HepG2 (cell line): Measurements from ENCODE around the gene MYO18A. TPM values are rescaled to one million over a fixed set of nuclear protein-coding genes. Genes with fewer than 3 reads are reported as not detected.
A peak's percentile ranks its signal among the peaks of the same experiment; 100 is the strongest.

ENCODE experiments used
- BRCA1 ChIP-seq: sonication (generic); formaldehyde crosslinking; IDR thresholded peaks from 2 replicates; pipeline ENCODE4 v1.4.0; 2020; ENCODE audit warnings: missing genetic modification reagents
- FOXP1 ChIP-seq, 2 experiments: fragments of 450-650 bp in 1 of 2; IDR thresholded peaks; 2 replicates each; pipeline ENCODE4 v1.6.1; 2017 to 2018; ENCODE audit warnings: antibody characterized with exemption in 1 of 2
- HDAC6 ChIP-seq: fragments of 200-600 bp; sonication (generic); IDR thresholded peaks from 2 replicates; pipeline ENCODE4 v1.7.0; 2017; ENCODE audit warnings: mild to moderate bottlenecking, antibody characterized with exemption, low read length, low read depth
- HHEX ChIP-seq: IDR thresholded peaks from 2 replicates; pipeline ENCODE4 v1.6.1; 2016; ENCODE audit warnings: control low read depth
- HMG20A ChIP-seq: IDR thresholded peaks from 2 replicates; pipeline ENCODE4 v1.6.1; 2016; ENCODE audit warnings: borderline replicate concordance
- HNF1A ChIP-seq, 2 experiments: sonication (generic) in 1 of 2; formaldehyde crosslinking in 1 of 2; IDR thresholded peaks; 2 replicates each; pipeline versions ENCODE4 v1.4.0 to v1.6.1; 2016 to 2020; ENCODE audit warnings: borderline replicate concordance in 1 of 2, low read depth in 1 of 2, mild to moderate bottlenecking in 1 of 2, missing genetic modification reagents in 1 of 2
- MED13 ChIP-seq: sonication (generic); formaldehyde crosslinking; IDR thresholded peaks from 2 replicates; pipeline ENCODE4 v1.5.0; 2020; ENCODE audit warnings: missing genetic modification reagents
- MED8 ChIP-seq: sonication (generic); formaldehyde crosslinking; IDR thresholded peaks from 2 replicates; pipeline ENCODE4 v1.8.1; 2023; ENCODE audit warnings: mild to moderate bottlenecking, missing genetic modification reagents; ENCODE audit not compliant: insufficient replicate concordance
- NONO ChIP-seq, 2 experiments: fragments of 450-650 bp in 1 of 2; sonication (generic) in 1 of 2; formaldehyde crosslinking in 1 of 2; IDR thresholded peaks in 1 of 2; conservative IDR thresholded peaks in 1 of 2; 2 replicates each; pipeline versions ENCODE4 v1.6.1 to v1.8.0; 2017 to 2022; ENCODE audit warnings: mild to moderate bottlenecking in 1 of 2, missing genetic modification reagents in 1 of 2, moderate library complexity in 1 of 2
- SIN3A ChIP-seq: IDR thresholded peaks from 2 replicates; pipeline ENCODE4 v1.6.1; 2011; ENCODE audit warnings: low read depth, mild to moderate bottlenecking, control low read depth, low read length, borderline replicate concordance
- TBX3 ChIP-seq: fragments of 450-650 bp; IDR thresholded peaks from 2 replicates; pipeline ENCODE4 v1.6.1; 2017; ENCODE audit warnings: antibody characterized with exemption, mild to moderate bottlenecking, inconsistent platforms, borderline replicate concordance
- ZBTB46 ChIP-seq: sonication (generic); formaldehyde crosslinking; IDR thresholded peaks from 2 replicates; pipeline ENCODE4 v1.4.0; 2020; ENCODE audit warnings: mild to moderate bottlenecking, missing genetic modification reagents, borderline replicate concordance
- ZBTB8A ChIP-seq: sonication (generic); formaldehyde crosslinking; IDR thresholded peaks from 2 replicates; pipeline ENCODE4 v1.4.0; 2020; ENCODE audit warnings: mild to moderate bottlenecking, low read depth, missing genetic modification reagents, borderline replicate concordance
- ZFP1 ChIP-seq: IDR thresholded peaks from 2 replicates; pipeline ENCODE4 v1.6.1; 2016
- ZMYM3 ChIP-seq: sonication (generic); formaldehyde crosslinking; IDR thresholded peaks from 2 replicates; pipeline ENCODE4 v1.5.1; 2020; ENCODE audit warnings: mild to moderate bottlenecking, missing genetic modification reagents
- ZNF333 ChIP-seq: sonication (generic); formaldehyde crosslinking; IDR thresholded peaks from 2 replicates; pipeline ENCODE4 v1.4.0; 2020; ENCODE audit warnings: mild to moderate bottlenecking, missing genetic modification reagents, borderline replicate concordance
- ZNF512B ChIP-seq: sonication (generic); formaldehyde crosslinking; IDR thresholded peaks from 2 replicates; pipeline ENCODE4 v1.5.1; 2020; ENCODE audit warnings: missing genetic modification reagents, mild to moderate bottlenecking, borderline replicate concordance
- ZNF564 ChIP-seq: sonication (generic); formaldehyde crosslinking; IDR thresholded peaks from 2 replicates; pipeline ENCODE4 v1.8.1; 2023; ENCODE audit warnings: mild to moderate bottlenecking, missing genetic modification reagents
- ZNF672 ChIP-seq: sonication (generic); formaldehyde crosslinking; IDR thresholded peaks from 2 replicates; pipeline ENCODE4 v1.8.1; 2022; ENCODE audit warnings: missing genetic modification reagents
- ZNF841 ChIP-seq: sonication (generic); formaldehyde crosslinking; IDR thresholded peaks from 2 replicates; pipeline ENCODE4 v1.8.1; 2023; ENCODE audit warnings: missing genetic modification reagents, borderline replicate concordance
- polyA plus RNA-seq, 8 experiments: library from polyadenylated mRNA; depleted of rRNA in 3 of 8; stranded (reverse) in 7 of 8; unstranded in 1 of 8; fragments of >200 nt; fragmentation: Illumina TruSeq in 4 of 8; extraction: Trizol in 4 of 8; gene quantifications; 2 replicates each; pipeline versions ENCODE4 v1.2.1 to v1.2.3, GENCODE V29; 2011 to 2016; ENCODE audit warnings: low read depth in 4 of 8, missing spikeins in 1 of 8, mixed read lengths in 1 of 8; ENCODE audit not compliant: insufficient read depth in 1 of 8
- total RNA-seq, 5 experiments: library from RNA; depleted of rRNA; stranded (reverse); fragments of >200 nt; fragmentation: Illumina TruSeq; extraction: Trizol; gene quantifications; 2 replicates each; pipeline ENCODE4 v1.2.3, GENCODE V29; 2016; ENCODE audit warnings: low read depth in 1 of 5

Gene MYO18A
- total and polyA plus RNA-seq, 2 of the 13 experiments (the other 11 are each of a cell fraction or from before 2014, with no cell fraction given) = 16.8 to 24.8 TPM

- TF ChIP-seq HNF1A (IDR thresholded peaks at IDR 0.05; ENCODE audit: low read depth) = no peak
- TF ChIP-seq HNF1A (CRISPR knock-in tag; IDR thresholded peaks at IDR 0.05; ENCODE audit: borderline replicate concordance) = peak; percentile 41; the same call in 1 of the 2 replicates
- TF ChIP-seq ZNF512B (CRISPR knock-in tag) = no peak
- TF ChIP-seq ZNF564 (CRISPR knock-in tag) = no peak; the same call in none of the 2 replicates
- TF ChIP-seq ZBTB46 (CRISPR knock-in tag) = 0 out of 2 replicates have a peak, but pooled peaks have one; percentile 56
- TF ChIP-seq HDAC6 = no peak
- TF ChIP-seq ZNF841 = no peak
- TF ChIP-seq ZFP1 (CRISPR knock-in tag) = 0 out of 2 replicates have a peak, but pooled peaks have one; percentile 41
- peak; percentile 5; the same call in 1 of the 2 replicates for TF ChIP-seq ZMYM3 (CRISPR knock-in tag)
- TF ChIP-seq HMG20A (CRISPR knock-in tag) = no peak
- TF ChIP-seq BRCA1 (CRISPR knock-in tag) = 0 out of 2 replicates have a peak, but pooled peaks have one; percentile 41
- TF ChIP-seq MED13 (CRISPR knock-in tag) = no peak
- TF ChIP-seq HHEX (CRISPR knock-in tag) = no peak
- no peak for TF ChIP-seq NONO (IDR thresholded peaks at IDR 0.05)
- TF ChIP-seq NONO (CRISPR knock-in tag; conservative IDR thresholded peaks at IDR 0.05) = peak; percentile 76; the same call in 1 of the 2 replicates
- TF ChIP-seq MED8 = peak; percentile 80
- TF ChIP-seq FOXP1 (IDR thresholded peaks at IDR 0.05) = no peak
- TF ChIP-seq FOXP1 (CRISPR knock-in tag; IDR thresholded peaks at IDR 0.05) = no peak
- TF ChIP-seq TBX3 = no peak
- no peak for TF ChIP-seq ZNF672 (CRISPR knock-in tag)
- TF ChIP-seq SIN3A = peak; percentile 59; the same call in 1 of the 2 replicates
- no peak; the same call in 1 of the 2 replicates for TF ChIP-seq ZNF333 (CRISPR knock-in tag)
- TF ChIP-seq ZBTB8A (CRISPR knock-in tag) = no peak
These were observed 765 bp downstream of the MYO18A start (continued) for GRCh38 chr17:29179232-29180033.
